ENCODE measurements around the gene AK9.
"Not testable (repeated sequence)": the region's sequence is repeated elsewhere in the genome, so short reads cannot be mapped to it uniquely, and the experiment has no call there.

The AK9 gene

GRCh38 chr6:109631403-109631802, 59.6 kb downstream of the AK9 start:
- in situ Hi-C loops (cut with MboI; ENCODE audit: low sequenced_read_pairs): no loop called here

- in situ Hi-C loops (cut with MboI; ENCODE audit: low sequenced_read_pairs): no loop called here
Observed at GRCh38 chr6:109628158-109629000, 62.6 kb downstream of the AK9 start.

- in situ Hi-C loops (cut with MboI; ENCODE audit: low sequenced_read_pairs): no loop called here
Observed at GRCh38 chr6:109626311-109626710, 64.7 kb downstream of the AK9 start.

- in situ Hi-C loops (cut with MboI; ENCODE audit: low sequenced_read_pairs): no loop called here
Observed at GRCh38 chr6:109625199-109625598, 65.8 kb downstream of the AK9 start.

- in situ Hi-C loops (cut with MboI; ENCODE audit: low sequenced_read_pairs): no loop called here
Observed at GRCh38 chr6:109623288-109623687, 67.7 kb downstream of the AK9 start.

GRCh38 chr6:109612268-109612667, 78.7 kb downstream of the AK9 start:
- in situ Hi-C loops (cut with MboI; ENCODE audit: low sequenced_read_pairs): no loop called here

- in situ Hi-C loops (cut with MboI; ENCODE audit: low sequenced_read_pairs): no loop called here
Observed at GRCh38 chr6:109611502-109611901, 79.5 kb downstream of the AK9 start.

GRCh38 chr6:109610590-109610989, 80.4 kb downstream of the AK9 start:
- in situ Hi-C loops (cut with MboI; ENCODE audit: low sequenced_read_pairs): no loop called here

- in situ Hi-C loops (cut with MboI; ENCODE audit: low sequenced_read_pairs): no loop called here
Observed at GRCh38 chr6:109609737-109610136, 81.3 kb downstream of the AK9 start.

- in situ Hi-C loops (cut with MboI; ENCODE audit: low sequenced_read_pairs): no loop called here
Observed at GRCh38 chr6:109606359-109606758, 84.6 kb downstream of the AK9 start.

GRCh38 chr6:109595998-109596397, 95.0 kb downstream of the AK9 start:
- in situ Hi-C loops (cut with MboI; ENCODE audit: low sequenced_read_pairs): no loop called here

GRCh38 chr6:109580519-109580918, 110.5 kb downstream of the AK9 start:
- in situ Hi-C loops (cut with MboI; ENCODE audit: low sequenced_read_pairs): no loop called here

- in situ Hi-C loops (cut with MboI; ENCODE audit: low sequenced_read_pairs): no loop called here
Observed at GRCh38 chr6:109579361-109579760, 111.6 kb downstream of the AK9 start.

- in situ Hi-C loops (cut with MboI; ENCODE audit: low sequenced_read_pairs): not testable (repeated sequence)
Observed at GRCh38 chr6:109569901-109570300, 121.1 kb downstream of the AK9 start.

GRCh38 chr6:109561844-109562243, 129.2 kb downstream of the AK9 start:
- in situ Hi-C loops (cut with MboI; ENCODE audit: low sequenced_read_pairs): no loop called here

- in situ Hi-C loops (cut with MboI; ENCODE audit: low sequenced_read_pairs): loop anchor here (25.0 kb wide), 1 partner anchor 506 kb away; no protein-coding TSS in a partner anchor
Observed at GRCh38 chr6:109531446-109531845, 159.6 kb downstream of the AK9 start.

GRCh38 chr6:109527989-109528388, 163.0 kb downstream of the AK9 start:
- in situ Hi-C loops (cut with MboI; ENCODE audit: low sequenced_read_pairs): loop anchor here (25.0 kb wide), 1 partner anchor 509 kb away; no protein-coding TSS in a partner anchor

- in situ Hi-C loops (cut with MboI; ENCODE audit: low sequenced_read_pairs): loop anchor here (25.0 kb wide), 1 partner anchor 510 kb away; no protein-coding TSS in a partner anchor
Observed at GRCh38 chr6:109526905-109527628, 163.9 kb downstream of the AK9 start.

GRCh38 chr6:109524129-109524528, 166.9 kb downstream of the AK9 start:
- in situ Hi-C loops (cut with MboI; ENCODE audit: low sequenced_read_pairs): no loop called here

- in situ Hi-C loops (cut with MboI; ENCODE audit: low sequenced_read_pairs): no loop called here
Observed at GRCh38 chr6:109523478-109523877, 167.5 kb downstream of the AK9 start.

GRCh38 chr6:109521080-109521479, 169.9 kb downstream of the AK9 start:
- in situ Hi-C loops (cut with MboI; ENCODE audit: low sequenced_read_pairs): no loop called here

GRCh38 chr6:109519647-109520046, 171.4 kb downstream of the AK9 start:
- in situ Hi-C loops (cut with MboI; ENCODE audit: low sequenced_read_pairs): not testable (repeated sequence)
